Measurements from ENCODE around the gene WDPCP. TPM values are rescaled to one million over a fixed set of nuclear protein-coding genes. Genes with fewer than 3 reads are reported as not detected.

Gene WDPCP
- total and polyA plus RNA-seq, 2 of the 8 experiments (the other 6 are each of a cell fraction or from before 2014, with no cell fraction given) = 9.3 to 25.8 TPM

- Histone ChIP-seq H3K18ac (ENCODE audit: extremely low read depth, low read length) (no peak overlapping the region), H3K23ac (ENCODE audit: insufficient read length) (no peak overlapping the region), H3K9me3 (ENCODE audit: insufficient read depth in 2 of 2, low read depth in 1 of 2, low read length in 1 of 2) (peaks cover 12 to 21% of the 10 kb centered on the region in 2 experiments), H2BK12ac (ENCODE audit: low read depth, low read length) (no peak overlapping the region; the same call in 1 of the 2 replicates), H2AK5ac (ENCODE audit: low read depth, low read length) (no peak overlapping the region), H3K4me3 (ENCODE audit: extremely low read depth in 1 of 4, insufficient read depth in 2 of 4, low read depth in 3 of 4, low read length in 4 of 4) (no peak overlapping the region), H3K23me2 (ENCODE audit: low read depth, low read length) (no peaks in the 10 kb centered on the region), H2AFZ (ENCODE audit: low read length) (no peak overlapping the region), H3K36me3 (ENCODE audit: control insufficient read depth in 2 of 4, insufficient read depth in 4 of 4, low read length in 3 of 4) (peaks cover 0 to 14% (median 0%) of the 10 kb centered on the region in 4 experiments; a peak in 3 of 8 replicates), H3K79me1 (ENCODE audit: low read depth, low read length) (no peaks in the 10 kb centered on the region), H3K14ac (ENCODE audit: insufficient read length) (no peak overlapping the region), H4K91ac (replicated peaks; ENCODE audit: insufficient read length, low read length) (no peak overlapping the region), H4K5ac (ENCODE audit: insufficient read length, low read depth, low read length) (no peak overlapping the region), H2BK5ac (ENCODE audit: low read depth, low read length) (no peak overlapping the region), H2BK20ac (ENCODE audit: low read length) (no peak overlapping the region), H4K20me1 (replicated peaks in 1 of 2; ENCODE audit: control insufficient read depth in 1 of 2, insufficient read depth in 2 of 2, low read length in 2 of 2) (no peaks in the 10 kb centered on the region), H3K27ac (ENCODE audit: low read depth, low read length) (no peak overlapping the region), H2BK15ac (ENCODE audit: low read length) (0 out of 2 replicates have a peak overlapping the region, but pooled peaks have one; percentile 34), H3K4ac (replicated peaks; ENCODE audit: insufficient read length, low read depth, low read length) (no peak overlapping the region), H3K27me3 (replicated peaks in 1 of 4; ENCODE audit: control insufficient read depth in 3 of 4, extremely low read depth in 1 of 4, insufficient read depth in 3 of 4, low read length in 3 of 4) (peaks cover 0 to 1% (median 0%) of the 10 kb centered on the region in 4 experiments; a peak in 1 of 7 replicates), H3K4me1 (replicated peaks in 1 of 4; ENCODE audit: control insufficient read depth in 3 of 4, insufficient read depth in 4 of 4, low read length in 3 of 4) (peaks cover 0 to 3% (median 0%) of the 10 kb centered on the region in 4 experiments; a peak in 3 of 7 replicates), H3K9ac (replicated peaks in 1 of 4; ENCODE audit: extremely low read depth in 1 of 4, low read depth in 3 of 4, low read length in 3 of 4) (no peak overlapping the region), H2BK120ac (replicated peaks; ENCODE audit: low read depth, low read length) (no peak overlapping the region), H3K4me2 (ENCODE audit: insufficient read depth in 1 of 2, low read depth in 2 of 2, low read length in 2 of 2) (no peak overlapping the region), H4K8ac (ENCODE audit: extremely low read depth, insufficient read depth, low read length) (no peak overlapping the region), H3K79me2 (ENCODE audit: control insufficient read depth in 1 of 2, insufficient read depth in 2 of 2, low read length in 2 of 2) (no peaks in the 10 kb centered on the region), H3K56ac (replicated peaks; ENCODE audit: insufficient read length, low read depth, low read length) (no peak overlapping the region)
- WGBS, 2 experiments (ENCODE audit: extremely low coverage in 1 of 2, insufficient coverage in 1 of 2, insufficient read length in 1 of 2, insufficient replicate concordance in 2 of 2, low coverage in 1 of 2, low lambda C conversion rate in 2 of 2, missing lambda C conversion rate in 1 of 2) = 79% methylated on average over 1 of the region's 1 CpG; no CpG with 5 or more reads in 1 of the 2 experiments
- FAIRE-seq (no peak), DNase-seq (ENCODE audit: low read depth in 1 of 2, low spot score in 2 of 2) (no peak)
- POLR2A ChIA-PET (ENCODE audit: partially characterized antibody) = no interaction called here
- peak; percentile 57; the same call in 1 of the 2 replicates for TF ChIP-seq RFX5 (IDR thresholded peaks at IDR 0.05; ENCODE audit: borderline replicate concordance, low read depth, low read length)
- TF ChIP-seq, protein P1, sequence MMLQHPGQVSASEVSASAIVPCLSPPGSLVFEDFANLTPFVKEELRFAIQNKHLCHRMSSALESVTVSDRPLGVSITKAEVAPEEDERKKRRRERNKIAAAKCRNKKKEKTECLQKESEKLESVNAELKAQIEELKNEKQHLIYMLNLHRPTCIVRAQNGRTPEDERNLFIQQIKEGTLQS (IDR thresholded peaks at IDR 0.05; ENCODE audit: insufficient read depth, low read depth, low read length) = no peak
- CTCF ChIA-PET (ENCODE audit: partially characterized antibody) = interaction anchor here (0.8 kb wide), 1 partner anchor 792 kb away, joined by 3 read pairs; no protein-coding TSS in a partner anchor
Observed at GRCh38 chr2:63340443-63340842, 247.8 kb downstream of the WDPCP start.
